ENCODE data around the gene SET.

SET gene

DNA sequence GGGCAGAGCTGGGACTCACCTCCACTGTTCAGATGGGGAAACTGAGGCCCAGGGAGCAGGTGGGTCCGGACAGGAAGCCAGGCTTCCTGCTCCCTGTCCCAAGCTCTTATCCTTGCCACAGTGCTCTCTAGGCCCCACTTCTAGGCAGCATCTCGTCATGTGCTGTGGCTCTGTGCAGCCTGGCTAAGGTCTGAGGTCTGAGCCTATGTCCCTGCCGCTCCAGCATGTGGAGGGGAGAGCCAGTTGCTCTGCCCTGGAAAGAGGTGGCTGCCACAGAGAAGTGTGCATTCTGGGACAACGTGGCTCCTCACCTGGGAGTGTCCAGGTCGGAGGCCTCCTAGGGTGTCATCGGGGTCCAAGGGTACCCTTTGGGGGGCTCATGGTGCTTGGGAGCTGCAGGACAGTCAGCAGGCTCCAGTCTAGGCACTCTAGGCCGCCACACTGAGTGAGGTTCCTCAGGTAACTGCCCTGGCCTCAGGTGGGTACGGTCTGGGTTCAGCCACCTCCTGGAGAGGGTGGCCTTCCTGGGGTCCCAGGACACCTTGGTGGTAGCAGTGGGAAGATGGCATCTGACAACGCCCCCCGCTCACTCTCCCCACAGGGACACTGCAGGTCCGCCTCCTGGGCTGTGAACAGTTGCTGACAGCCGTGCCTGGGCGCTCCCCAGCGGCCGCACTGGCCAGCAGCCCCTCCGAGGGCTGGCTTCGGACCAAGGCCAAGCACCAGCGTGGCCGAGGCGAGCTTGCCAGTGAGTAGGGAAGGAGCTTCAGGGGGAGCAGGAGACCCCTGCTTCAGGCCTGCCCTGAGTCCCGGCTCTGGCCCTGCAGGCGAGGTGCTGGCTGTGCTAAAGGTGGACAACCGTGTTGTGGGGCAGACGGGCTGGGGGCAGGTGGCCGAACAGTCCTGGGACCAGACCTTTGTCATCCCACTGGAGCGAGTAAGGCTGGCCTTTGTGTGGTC lies 23.7 kb downstream of the SET start:
- DNase-seq (ENCODE audit: low read depth in 3 of 3), result no peak

DNA sequence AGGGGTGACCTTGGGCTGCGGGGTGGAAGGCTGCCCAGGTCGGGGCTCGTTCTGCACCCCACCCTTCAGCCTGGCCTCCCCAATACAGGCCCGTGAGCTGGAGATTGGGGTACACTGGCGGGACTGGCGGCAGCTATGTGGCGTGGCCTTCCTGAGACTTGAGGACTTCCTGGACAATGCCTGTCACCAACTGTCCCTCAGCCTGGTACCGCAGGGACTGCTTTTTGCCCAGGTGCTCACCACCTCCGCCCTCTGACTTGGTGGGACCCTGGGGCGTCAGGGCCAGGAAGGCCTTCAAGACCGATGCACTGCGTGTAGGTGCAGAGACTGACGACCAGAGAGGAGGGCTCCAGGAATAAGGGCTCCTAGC lies 24.4 kb downstream of the SET start:
- no peak for DNase-seq (ENCODE audit: low read depth in 3 of 3)

DNA sequence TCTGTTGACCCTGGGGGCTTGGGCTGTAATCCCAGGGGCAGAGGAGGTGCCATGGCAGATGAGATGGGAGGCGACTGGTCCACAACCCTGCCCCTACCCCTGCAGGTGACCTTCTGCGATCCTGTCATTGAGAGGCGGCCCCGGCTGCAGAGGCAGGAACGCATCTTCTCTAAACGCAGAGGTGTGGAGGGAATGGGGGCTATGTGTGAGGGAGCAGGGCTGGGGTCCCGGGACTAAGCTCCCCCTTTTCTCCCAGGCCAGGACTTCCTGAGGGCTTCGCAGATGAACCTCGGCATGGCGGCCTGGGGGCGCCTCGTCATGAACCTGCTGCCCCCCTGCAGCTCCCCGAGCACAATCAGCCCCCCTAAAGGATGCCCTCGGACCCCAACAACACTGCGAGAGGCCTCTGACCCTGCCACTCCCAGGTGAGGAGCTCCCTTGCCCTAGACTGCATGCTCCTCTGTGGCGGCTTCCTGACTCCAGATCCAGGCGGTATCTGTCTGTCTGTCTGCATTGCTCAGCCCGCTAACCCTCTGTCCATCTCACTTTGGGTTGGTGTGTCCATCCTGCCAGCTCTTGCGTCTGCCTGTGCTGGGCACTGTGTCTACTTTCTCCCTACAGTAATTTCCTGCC lies 25.0 kb downstream of the SET start:
- no peak for DNase-seq (ENCODE audit: low read depth in 3 of 3)

- no peak for DNase-seq (ENCODE audit: low read depth in 3 of 3)
These were observed 25.8 kb downstream of the SET start for GRCh38 chr9:128714586-128715435.

DNA sequence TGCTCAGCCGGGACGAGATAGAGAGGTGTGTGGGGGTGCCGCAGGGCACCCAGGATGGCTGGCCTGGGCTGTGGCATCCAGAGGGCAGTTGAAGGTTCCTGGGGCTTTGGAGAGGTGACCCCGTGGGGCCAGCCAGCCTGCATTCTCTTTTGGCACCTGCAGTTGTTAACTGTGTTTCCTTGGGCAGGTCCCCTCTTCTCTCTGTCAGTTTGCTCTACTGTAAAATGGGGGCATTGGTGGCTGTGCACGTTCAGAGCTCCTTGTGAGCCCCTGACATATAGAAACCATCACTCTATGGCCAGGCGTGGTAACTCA lies 26.4 kb downstream of the SET start:
- no peak for DNase-seq (ENCODE audit: low read depth in 3 of 3)

DNA sequence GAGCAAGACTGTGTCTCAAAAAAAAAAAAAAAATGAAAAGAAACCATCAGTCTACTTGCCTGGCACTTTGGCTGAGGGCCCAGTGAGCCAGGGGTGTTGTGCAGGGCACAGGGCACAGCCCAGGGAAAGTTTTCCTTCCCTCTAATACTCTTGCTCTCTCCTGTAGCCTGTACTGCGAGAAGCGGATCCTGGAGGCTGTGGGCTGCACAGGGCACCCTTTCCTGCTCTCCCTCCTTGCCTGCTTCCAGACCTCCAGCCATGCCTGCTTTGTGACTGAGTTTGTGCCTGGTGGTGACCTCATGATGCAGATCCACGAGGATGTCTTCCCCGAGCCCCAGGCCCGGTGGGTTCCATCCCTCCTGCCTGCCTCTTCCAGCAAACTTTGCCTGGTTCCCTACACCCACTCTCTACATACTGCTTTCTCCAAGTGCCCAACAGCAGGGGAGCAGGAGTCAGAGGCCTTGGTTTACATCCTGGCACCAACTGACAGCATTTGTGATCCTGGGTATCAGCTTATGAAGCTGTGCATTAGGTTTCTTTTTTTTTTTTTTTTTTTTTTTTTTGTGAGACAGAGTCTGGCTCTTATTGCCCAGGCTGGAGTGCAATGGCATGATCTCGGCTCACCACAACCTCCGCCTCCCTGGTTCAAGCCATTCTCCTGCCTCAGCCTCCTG lies 27.7 kb downstream of the SET start:
- DNase-seq (ENCODE audit: low read depth in 3 of 3), result no peak

DNA sequence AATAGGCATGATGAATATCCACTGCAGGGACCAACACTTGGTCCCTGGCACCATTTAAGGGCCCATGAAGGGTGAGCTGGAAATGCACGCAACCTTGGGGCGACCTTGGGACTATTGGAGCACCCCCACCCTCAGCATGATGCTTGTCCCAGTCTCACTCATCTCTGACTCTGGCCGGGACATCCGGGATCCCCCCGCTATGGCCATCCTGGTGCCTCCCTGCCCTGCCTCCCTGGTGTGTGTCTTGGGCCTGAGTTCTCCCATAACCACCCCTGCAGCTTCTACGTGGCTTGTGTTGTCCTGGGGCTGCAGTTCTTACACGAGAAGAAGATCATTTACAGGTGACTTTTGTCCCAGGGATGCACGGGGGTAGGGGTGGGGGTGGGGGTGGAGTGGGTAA lies 29.0 kb downstream of the SET start:
- no peak for DNase-seq (ENCODE audit: low read depth in 3 of 3)

GRCh38 chr9:128718475-128718874 lies 29.5 kb downstream of the SET start:
- no peak for DNase-seq (ENCODE audit: low read depth in 3 of 3)

- DNase-seq (ENCODE audit: low read depth in 3 of 3), result no peak
These were observed 31.0 kb downstream of the SET start for GRCh38 chr9:128719919-128720605.

DNA sequence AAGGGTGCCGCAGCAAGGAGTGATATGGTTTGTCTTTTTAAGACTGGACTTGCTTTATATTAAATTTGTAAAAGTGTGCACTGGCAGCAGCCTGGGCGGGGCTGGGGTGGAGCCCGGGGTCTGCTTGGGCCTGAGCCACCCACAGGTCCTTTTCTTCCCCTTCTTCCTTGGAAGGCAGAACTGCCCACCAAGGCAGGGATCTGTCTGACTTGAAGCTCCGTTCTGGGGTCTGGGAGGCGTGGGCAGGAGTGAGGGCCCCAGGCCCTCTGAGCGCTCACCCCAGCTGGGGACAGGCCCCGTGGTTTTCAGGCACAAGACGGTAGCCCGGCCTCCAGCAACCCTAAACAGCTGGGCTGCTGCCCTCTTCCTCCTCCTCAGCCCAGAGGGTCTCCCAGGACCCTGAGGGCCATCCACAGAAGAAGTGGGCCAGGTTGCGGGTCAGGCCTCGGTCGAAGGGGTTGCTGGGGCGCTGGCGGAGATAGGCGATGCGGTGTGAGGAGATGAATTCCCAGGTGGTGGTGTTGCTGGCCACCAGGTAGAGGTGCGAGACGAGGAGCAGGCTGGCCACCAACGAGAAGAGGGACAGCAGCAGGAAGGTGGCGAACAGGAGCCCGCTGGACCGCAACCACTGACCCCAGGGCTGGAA lies 31.9 kb downstream of the SET start:
- DNase-seq (ENCODE audit: low read depth in 3 of 3), result no peak

DNA sequence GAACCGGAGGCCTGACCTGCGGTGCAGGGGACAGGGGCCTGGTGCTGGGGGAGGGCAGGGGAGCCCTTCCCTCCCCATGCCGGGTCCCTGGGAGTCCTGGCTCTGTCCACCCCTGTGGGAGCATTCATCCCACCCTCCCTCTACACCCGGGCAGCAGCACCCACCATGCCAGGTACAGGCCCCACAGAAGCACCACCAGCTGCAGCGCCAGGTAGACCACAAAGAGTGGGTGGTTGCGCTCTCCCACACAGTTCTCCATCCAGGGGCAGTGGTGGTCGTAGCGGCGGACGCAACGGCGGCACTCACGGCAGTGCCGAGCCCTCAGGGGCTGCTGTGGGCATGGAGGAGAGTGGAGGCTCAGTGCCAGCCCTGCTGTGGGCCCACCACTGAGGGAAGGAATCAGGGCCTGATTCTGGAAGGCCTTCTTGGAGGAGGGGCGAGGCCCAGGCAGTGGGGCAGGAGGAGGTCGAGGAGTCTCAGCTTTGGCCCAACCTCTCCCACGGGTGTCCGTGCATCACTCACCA lies 32.5 kb downstream of the SET start:
- no peak for DNase-seq (ENCODE audit: low read depth in 3 of 3)

- no peak for DNase-seq (ENCODE audit: low read depth in 3 of 3)
These were observed 33.6 kb downstream of the SET start for GRCh38 chr9:128722380-128723351.

DNA sequence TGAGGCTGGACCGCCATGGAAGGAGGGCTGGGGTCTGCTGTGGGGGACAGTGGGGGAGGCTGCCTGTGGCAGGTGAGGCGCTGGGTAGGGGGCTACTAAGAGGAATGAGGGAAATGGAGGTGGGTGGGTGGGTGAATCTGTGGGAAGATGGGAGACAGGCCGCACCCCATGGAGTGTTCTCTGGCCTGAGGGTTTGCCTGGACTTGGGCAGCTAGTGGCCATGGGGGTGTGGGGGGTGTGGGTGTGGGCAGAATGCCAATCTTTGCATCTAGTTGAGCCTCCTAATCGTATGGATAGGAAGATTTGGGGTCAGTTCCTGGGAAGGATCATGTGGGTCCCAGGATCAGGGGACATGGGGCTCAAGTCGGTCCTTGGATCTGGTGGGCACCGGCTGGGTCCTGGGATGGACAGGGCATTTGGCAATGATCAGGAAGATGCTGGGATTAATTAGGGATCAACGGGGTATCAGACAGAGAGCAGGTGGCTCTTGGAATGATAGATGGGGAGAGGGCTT lies 34.4 kb downstream of the SET start:
- no peak for DNase-seq (ENCODE audit: low read depth in 3 of 3)

GRCh38 chr9:128723866-128724743 lies 35.1 kb downstream of the SET start, which contains the start of gene ZDHHC12:
TSS of gene ZDHHC12 (minus strand) at chr9:128724127. CDS start at chr9:128724093, 34 bp downstream.
- peak; percentile 94 to 98 (median 97) for DNase-seq (ENCODE audit: low read depth in 3 of 3)

- DNase-seq (ENCODE audit: low read depth in 3 of 3), result no peak
These were observed 35.8 kb downstream of the SET start for GRCh38 chr9:128724744-128725211.

- DNase-seq (ENCODE audit: low read depth in 3 of 3), result no peak
These were observed 38.7 kb downstream of the SET start for GRCh38 chr9:128727640-128728248.

- no peak for DNase-seq (ENCODE audit: low read depth in 3 of 3)
These were observed 39.3 kb downstream of the SET start for GRCh38 chr9:128728298-128728697.

Data from stimulated activated CD4-positive, alpha-beta T cell treated with anti-CD3 and anti-CD28 coated beads, TNF-alpha, amount 100 ng/mL, for 4 hours (primary cell).